GM19035 (cell line): ENCODE results near the gene ADAM10.

Experiments
- ATAC-seq: cut with Tn5 transposase; IDR thresholded peaks from one replicate; pipeline ENCODE4 v1.9.1; 2021; ENCODE audit not compliant: unreplicated experiment

Gene ADAM10

DNA sequence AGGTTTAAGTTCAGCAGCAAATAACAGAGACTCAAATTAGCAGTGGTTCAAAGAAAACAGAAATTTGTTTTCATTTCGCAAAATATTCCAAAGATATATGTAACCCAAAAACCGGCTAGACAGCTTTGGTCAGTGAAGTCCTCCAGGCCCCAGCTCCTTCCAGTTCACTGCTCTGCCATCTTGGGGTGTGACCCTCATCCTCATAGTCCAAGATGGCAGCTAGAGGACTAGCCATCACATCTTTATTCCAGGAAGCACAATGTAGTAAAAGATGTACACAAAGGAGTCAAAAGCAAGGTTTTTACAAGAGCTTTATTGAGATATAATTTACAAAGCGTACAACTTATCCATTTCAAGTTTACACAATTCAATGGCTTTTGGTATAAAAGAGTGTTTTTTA, 210.6 kb downstream of the ADAM10 start:
- ATAC-seq: no peak
